SK-MEL-5 (cell line): ENCODE measurements around the gene TRIM3. TPM values are rescaled to one million over a fixed set of nuclear protein-coding genes. Genes with fewer than 3 reads are reported as not detected.
"Not testable (repeated sequence)": the region's sequence is repeated elsewhere in the genome, so short reads cannot be mapped to it uniquely, and the experiment has no call there.

Source experiments
- DNase-seq: peaks from one replicate; pipeline ENCODE4 v3.0.0-alpha.2; 2016; ENCODE audit warnings: low read depth, low spot score
- in situ Hi-C: cut with HindIII; loops from 2 replicates; pipeline ENCODE4 v1.10.0; 2016; ENCODE audit warnings: low sequenced_read_pairs, high pct_unique_total_duplicates, low pct_unique_long_range_greater_than_20kb
- polyA plus RNA-seq, 2 experiments: library from polyadenylated mRNA; depleted of rRNA; stranded (reverse); fragments of >200 nt; gene quantifications; 2 replicates each; pipeline ENCODE4 v1.2.3, GENCODE V29; 2015
- total RNA-seq: library from RNA; depleted of rRNA; stranded (reverse); fragments of >200 nt; shearing (Covaris generic); gene quantifications from 2 replicates; pipeline ENCODE4 v1.2.3, GENCODE V29; 2014; rRNA removed

Gene TRIM3
- total RNA-seq = 11.7 and 12.8 TPM in 2 replicates
- 14.4 and 15.4 TPM in 2 replicates for polyA plus RNA-seq (2015; cell fraction: cytosol; rRNA removed)
- 178 and 188 TPM in 2 replicates for polyA plus RNA-seq (2015; cell fraction: nucleus; rRNA removed)

DNA sequence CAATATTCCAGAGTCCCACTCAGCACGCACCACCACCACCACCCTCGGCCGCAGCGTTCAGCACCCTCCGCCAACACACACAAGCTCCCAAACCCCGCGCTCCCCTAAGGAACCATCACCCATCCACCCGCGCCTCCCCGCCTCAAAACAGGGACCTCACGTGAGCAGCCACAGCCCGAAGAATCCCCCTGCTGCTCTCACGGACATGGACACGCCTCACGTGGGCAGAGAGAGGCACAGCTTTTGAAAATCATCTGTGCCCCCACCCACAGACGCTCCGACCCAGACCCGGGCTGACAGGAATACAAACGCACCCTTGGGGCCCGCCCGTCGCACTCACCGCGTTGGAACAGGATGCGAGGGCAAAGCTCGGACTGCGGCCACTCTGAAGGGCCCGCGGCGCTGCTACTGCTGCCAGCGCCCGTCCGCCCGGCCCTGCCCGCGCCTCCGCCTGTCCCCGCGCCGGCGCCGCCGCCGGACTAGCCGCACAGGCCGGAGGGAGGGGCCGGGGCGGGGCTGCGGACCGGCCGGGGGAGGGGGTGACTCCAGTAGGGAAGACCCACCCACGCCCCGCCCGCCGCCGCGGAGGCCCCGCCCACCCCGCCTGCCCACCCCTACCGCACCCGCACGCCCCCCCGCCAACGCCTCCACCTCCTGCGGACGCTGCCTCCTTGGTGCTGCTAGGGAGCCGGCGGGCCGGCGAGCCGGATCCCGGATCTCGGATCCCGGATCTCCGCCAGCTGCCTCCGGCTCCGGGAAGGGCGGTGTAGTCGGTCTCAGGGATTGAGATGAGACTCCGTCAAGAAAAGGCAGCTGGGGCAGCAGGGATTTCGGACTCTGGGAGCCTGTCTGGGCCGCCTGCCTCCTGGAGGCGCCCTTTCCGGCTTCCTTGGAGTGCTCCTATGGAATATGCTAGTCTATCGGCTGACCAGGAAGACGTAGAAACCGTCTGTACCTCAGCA, at the start of gene TRIM3:
TSS of gene TRIM3 (minus strand) at position 491 of the 962 bp plus-strand sequence. CDS start 8,246 bp downstream, outside the sequence.
- DNase-seq = peak; percentile 83
- in situ Hi-C loops = no loop called here

DNA sequence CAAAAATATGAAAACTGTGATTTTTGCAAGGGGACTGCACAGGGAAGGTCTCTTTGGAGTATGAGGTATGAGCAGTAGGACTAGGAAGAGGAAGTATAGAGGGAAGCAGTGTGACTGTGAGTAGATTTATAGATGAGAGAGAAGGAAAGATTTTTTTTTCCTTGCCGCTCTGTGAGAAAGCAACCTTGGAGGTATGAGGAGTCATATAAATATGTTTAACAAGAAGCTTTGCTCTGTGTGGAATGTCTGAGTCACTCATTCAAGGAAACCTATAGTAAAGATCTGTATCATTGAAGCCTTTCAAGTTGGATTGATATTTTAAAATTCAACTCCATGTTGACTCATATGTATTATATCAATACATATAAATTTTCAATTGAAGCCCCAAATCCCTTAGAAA, 49.5 kb upstream of the TRIM3 start:
- DNase-seq = no peak
- in situ Hi-C loops = no loop called here

DNA sequence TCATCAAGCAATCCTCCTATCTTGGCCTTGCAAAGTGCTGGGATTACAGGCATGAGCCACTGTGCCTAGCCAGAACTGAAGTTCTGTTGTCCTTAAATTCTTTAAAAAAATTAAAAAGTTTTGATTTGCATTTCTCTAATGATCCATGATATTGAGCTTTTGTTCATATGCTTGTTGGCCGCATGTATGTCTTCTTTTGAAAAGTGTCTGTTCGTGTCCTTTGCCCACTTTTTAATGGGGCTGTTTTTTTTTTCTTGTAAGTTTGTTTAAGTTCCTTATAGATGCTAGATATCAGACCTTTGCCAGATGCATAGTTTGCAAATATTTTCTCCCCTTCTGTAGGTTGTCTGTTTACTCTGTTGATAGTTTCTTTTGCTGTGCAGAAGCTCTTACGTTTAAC, 48.2 kb upstream of the TRIM3 start:
- in situ Hi-C loops, DNase-seq: not testable (repeated sequence)

DNA sequence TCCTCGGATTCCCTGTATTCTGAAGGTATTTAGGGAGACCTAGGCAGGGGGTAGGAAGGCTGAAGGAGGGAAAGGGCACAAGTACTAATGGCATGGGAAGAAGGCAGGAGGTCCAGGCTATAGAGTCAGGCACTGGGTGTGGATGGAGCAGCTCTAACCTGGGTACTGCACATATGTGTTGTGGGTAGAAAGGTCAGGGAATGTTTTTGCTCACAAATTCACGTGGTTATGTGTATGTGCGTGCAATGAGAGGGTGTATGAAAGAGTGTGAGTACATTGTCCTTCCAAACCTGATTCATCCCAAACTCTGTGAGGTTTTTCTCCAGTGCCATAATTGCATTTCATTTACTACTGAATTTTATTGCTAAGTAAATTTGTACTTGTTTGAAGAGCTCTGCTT, 46.5 kb upstream of the TRIM3 start:
- DNase-seq = no peak
- in situ Hi-C loops = no loop called here

DNA sequence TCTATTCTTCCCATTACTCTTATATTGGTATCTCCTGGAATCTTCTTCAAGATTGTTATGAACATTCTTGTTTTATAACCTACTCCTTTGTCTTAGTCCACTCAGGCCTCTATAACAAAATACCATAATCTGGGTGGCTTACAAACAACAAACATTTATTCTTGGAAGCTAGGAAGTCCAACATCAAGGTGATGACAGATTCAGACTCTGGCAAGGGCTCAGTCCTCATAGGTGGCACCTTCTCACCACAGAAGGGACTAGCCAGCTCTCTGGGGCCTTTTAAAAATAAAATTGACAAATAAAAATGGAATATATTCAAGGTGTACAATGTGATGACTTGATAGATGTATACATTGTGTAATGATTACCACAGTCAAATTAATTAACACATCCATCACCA, 43.1 kb upstream of the TRIM3 start:
- DNase-seq = no peak
- in situ Hi-C loops = no loop called here

DNA sequence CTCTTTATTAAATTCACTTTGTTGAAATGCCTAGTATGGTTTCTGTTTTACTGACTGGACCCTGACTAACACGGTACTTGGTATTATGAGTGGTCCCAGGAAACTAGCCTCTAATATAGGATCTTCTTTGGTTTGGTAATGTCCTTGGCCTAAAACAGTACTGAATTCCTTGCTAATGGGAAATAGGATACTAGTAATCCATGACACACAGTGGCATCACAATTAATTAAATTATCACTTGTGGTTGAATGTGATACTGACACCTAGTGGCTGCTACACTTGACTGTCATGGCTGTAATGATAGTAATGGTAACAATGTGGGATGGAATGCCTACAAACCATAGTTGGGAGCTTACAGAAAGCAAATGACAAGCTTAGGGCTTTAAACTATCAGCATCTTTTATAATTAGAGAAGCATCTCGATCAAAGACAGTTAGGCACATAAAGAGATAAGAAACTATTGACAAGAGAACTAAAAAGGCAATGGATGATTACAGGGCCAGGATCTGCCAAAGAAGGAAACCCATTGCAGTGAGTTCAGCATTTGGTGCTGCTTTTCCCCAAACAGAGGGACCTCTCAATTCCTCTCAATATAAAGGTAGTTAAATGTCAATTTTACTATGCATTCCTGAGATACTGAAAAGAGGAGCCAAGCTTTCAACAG, 32.0 kb upstream of the TRIM3 start:
- in situ Hi-C loops = no loop called here
- peak; percentile 66 for DNase-seq

DNA sequence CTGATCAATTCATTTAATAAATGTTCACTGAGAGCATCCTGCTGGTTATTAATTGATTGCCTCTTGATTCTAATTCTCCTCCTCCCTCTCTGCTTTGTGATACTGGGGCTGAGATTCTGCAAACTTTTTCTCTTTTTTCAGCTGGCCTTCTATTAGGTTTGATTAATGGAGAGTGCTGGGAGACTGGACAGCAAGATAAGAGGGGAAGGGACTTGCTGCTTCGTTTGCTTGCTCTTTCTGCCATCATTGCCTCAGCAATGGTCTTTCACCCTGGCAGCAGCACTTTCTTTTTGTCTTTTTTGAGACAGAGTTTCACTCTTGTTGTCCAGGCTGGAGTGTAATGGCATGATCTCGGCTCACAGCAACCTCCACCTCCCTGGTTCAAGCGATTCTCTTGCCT, 30.4 kb upstream of the TRIM3 start:
- DNase-seq = no peak
- in situ Hi-C loops = no loop called here

DNA sequence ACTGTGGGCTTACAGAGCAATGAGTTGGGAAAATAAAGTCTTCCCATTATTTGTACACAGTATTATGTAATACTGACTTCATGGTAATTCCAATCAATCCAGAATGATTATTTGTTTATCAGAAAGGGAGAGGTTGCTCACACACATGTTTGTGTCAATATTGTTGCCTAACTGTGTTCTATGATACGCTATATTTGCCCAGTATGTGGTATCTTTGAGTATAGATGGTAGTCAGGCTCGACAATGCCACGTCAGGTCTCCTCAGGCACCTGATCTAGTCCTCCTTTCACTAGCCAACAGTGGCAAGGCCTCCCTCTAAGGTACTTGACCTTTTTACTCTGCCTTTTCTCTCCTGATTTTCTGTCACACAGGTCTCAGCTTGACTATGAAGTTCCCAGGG, 28.6 kb upstream of the TRIM3 start:
- in situ Hi-C loops = no loop called here

DNA sequence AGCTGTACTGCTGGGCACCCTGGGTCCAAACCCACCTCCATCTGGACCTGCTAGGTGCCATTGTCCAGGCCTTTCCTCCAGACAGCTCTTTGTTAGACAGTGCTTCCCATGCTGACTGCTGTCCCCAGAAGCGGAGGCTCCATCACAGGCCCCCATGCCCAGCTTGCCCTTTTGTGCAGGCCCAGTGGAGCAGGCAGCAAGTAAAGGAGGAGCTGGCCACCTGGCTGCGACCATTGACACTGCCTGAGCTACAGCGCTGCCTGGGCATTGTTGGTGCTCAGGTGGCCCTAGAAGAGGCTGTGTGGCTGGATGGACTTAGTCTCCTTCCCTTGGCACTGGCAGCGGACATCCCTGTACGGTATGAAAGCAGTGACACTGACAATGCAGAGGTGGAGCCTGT, 24.8 kb upstream of the TRIM3 start:
- in situ Hi-C loops = no loop called here
- DNase-seq = no peak

More for the DNA sequence above, 28.6 kb upstream of the TRIM3 start:
- DNase-seq = no peak

DNA sequence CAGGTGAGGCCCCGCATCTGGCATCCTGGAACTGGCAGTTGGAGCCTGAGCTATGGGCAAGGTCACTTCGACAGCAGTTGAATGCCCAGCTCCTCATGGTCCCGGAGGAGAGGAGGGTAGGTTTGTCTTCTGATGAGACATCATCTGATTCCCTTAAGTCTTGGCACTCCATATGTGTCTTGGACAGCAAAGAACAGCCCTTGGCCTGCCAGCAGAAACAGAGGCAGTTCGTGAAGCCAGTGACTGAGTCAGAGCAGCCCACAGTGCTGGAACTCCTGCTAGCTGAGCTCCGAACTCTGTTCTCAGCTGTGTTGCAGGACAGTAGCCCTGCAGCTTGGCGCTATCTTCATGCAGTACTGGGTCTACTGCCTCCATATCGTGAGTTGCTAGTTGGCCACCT, 24.4 kb upstream of the TRIM3 start:
- DNase-seq = no peak
- in situ Hi-C loops = no loop called here

DNA sequence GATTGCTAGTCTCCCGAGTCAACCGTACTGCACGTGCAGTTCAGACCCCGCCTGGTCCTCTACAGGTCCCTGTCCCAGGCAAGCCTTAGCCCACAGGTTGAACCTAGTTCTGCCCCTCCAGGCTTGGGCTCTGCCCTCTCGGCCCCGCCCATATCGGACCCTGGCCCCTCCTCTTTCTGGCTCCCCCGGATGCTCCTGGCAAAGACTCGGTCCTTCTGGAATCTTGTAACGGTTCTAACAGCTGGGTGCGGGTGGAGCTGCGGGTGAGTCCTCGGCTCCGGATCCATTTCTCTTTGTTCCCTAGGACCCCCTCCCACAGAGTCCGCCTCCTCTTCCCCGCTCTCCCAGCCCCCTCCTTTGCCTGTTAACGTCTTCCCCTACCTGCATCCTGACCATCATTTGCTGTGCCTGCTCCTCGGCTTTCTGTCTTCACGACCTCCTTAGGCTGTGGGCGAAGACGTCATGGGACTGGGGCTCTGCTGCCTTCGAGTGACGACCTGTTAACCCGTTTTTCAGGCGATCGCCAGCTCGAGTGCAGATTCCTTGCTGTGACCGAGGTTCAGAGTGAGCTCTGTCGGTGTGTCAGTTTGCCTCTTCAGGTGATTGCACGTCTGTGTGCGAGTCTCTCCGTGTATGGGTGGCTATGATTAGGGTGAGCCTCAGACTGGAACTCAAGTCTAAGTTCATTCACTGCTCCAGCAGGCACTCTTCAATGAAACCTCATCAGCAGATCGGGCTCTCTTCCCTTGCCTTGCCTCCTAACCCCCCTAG, 23.5 kb upstream of the TRIM3 start, which contains the start of gene DNHD1:
TSS of gene DNHD1 (plus strand) at position 212 of the 771 bp plus-strand sequence. CDS start 936 bp downstream, outside the sequence.
- in situ Hi-C loops = no loop called here
- no peak for DNase-seq

DNA sequence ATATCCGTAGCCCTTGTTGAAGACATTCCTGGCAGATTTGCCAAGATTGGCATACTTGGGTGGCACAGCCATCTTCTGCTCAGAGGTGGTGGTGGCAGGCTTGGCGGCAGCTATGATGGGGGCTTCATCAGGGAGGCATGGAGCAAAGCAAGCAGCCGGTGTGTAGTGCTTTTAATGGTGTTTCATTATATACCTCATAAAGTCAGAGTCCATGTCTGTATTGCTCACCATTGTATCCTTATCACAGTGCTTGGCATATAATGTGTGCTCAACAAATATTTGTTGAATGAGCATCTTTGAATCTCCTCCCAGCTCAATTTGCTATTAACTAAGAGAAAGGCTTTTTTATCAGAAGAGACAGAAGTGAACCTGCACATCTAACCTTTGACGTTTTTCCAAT, 15.6 kb upstream of the TRIM3 start:
- DNase-seq = no peak
- in situ Hi-C loops = no loop called here

DNA sequence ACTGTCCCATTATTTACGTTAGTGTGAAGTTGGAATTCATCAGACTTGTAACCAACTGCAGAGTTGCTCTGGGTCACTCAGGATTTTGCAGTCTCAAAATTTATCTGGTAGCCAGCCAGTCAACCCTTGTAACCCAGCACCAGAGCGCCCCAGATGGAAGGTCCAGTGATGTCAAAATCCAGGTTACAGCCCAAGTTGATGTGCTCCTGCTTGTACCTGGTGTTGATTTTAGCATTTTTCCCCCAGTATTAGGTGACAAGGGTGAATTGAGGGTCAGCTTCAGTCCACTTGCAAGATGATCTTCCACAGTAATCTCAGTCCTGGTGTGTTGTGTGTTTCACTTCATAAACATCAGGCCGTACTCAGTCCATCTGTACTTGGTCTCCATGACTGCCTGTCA, 15.1 kb upstream of the TRIM3 start:
- in situ Hi-C loops = no loop called here
- no peak for DNase-seq

DNA sequence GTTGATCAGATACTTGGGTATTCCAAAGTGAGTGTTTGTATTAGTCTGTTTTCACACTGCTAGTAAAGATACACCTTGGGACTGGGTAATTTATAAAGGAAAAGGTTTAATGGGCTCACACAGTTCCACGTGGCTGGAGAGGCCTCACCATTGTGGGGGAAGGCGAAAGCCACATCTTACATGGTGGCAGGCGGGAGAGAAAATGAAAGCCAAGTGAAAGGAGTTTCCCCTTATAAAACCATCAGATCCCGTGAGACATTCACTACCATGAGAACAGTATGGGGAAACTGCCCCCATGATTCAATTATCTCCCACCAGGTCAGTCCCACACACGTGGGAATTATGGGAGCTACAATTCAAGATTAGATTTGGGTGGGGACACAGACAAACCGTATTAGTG, 14.6 kb upstream of the TRIM3 start:
- DNase-seq = no peak
- in situ Hi-C loops = no loop called here

DNA sequence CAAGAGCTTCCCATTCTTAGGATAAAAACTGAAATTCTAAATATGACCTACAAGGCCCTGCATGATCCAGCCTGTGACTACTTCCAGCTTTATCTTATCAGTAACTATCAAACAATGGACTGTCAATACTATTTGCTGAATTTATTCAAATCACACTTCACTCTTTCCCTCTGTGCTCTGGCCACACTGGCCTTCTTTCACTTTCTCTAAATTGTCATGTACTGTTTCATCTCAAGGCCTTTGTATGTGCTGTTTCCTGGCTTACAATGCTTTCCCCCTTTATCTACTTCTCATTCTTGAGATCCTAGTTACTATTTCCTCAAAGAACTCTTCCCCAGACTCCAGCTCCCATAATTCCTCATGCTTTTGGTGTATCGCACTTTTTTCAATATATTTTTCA, 13.2 kb upstream of the TRIM3 start:
- in situ Hi-C loops = no loop called here
- DNase-seq = no peak

DNA sequence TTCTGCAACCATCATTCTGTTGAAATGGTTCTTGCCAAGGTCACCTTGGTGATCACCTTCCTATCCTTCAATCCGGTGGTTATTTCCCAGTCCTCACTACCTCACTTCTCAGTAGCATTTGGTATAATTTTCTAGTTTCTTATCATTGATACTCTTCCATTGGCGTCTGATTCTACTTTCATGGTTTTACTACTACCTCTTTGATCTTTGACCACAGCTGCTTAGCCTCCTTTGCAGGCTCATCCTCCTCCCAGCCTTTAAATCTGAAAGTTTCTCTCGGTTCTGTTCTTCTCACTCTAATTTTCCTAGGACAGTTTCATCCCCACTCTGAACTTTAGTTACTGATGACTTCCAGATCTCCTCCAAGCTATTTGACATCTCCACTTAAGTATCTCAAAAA, 12.5 kb upstream of the TRIM3 start:
- in situ Hi-C loops = no loop called here
- no peak for DNase-seq

DNA sequence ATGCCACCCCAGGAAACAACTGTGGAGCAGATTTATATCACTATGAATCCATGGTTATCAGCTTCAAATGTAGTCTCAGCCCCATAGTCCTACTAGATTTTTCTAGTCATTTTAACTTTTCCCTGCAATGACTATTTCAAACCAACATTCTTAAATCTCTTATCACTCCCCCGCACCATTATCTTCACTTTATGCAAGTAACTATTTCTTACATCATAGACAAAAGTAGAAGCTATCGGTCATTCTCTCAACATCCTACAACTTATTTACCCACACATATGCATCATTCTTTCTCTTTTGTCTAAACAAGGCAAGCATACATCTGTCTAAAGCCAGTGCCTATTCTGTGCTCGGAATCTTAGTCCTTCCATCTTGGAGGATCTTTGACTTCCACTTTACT, 11.9 kb upstream of the TRIM3 start:
- in situ Hi-C loops = no loop called here
- no peak for DNase-seq

DNA sequence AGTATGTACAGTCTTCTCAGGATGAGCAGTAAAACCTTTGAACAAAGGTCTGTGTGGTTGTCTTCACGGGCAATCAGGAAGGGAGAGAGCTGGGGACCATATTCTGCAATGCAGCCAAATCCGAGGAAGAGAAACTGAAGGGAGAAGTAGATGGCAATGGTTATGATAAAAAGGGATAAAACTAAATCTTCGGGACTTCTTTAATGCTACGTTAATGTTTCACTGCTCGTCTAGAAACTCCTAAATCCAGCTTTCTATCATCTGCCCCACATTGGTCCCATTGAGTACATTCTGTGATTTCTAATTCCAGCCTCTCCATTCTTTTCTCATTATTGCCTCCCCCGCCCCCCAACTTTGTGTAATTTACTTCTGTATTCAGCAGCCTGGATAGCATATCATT, 9.3 kb upstream of the TRIM3 start:
- DNase-seq = no peak
- in situ Hi-C loops = no loop called here
